SU-DHL-6 (cell line): ENCODE data around the gene CRYBG2.
"Not testable (repeated sequence)": the region's sequence is repeated elsewhere in the genome, so short reads cannot be mapped to it uniquely, and the experiment has no call there.

Experiments used
- H2AFZ ChIP-seq: fragments of 200-600 bp; sonication (generic); 2 replicates; pipeline ENCODE4 v1.6.1; 2014; ENCODE audit warnings: low read depth, mild to moderate bottlenecking, moderate library complexity, mixed read lengths, antibody characterized with exemption, low read length; ENCODE audit not compliant: severe bottlenecking
- H3F3A ChIP-seq: fragments of 200-600 bp; shearing (Covaris generic); 2 replicates; pipeline ENCODE4 v1.6.0; 2016; ENCODE audit warnings: antibody characterized with exemption, mild to moderate bottlenecking; ENCODE audit not compliant: insufficient read depth
- H3K27ac ChIP-seq: fragments of 200-600 bp; sonication (generic); 2 replicates; pipeline ENCODE4 v1.5.1; 2016; ENCODE audit warnings: low read depth, mild to moderate bottlenecking, low read length, moderate library complexity, mixed read lengths
- H3K27me3 ChIP-seq: fragments of 200-600 bp; sonication (generic), shearing (Covaris generic); 2 replicates; pipeline ENCODE4 v1.6.0; 2014; ENCODE audit warnings: mild to moderate bottlenecking, low read length
- H3K36me3 ChIP-seq: fragments of 200-600 bp; sonication (generic); 2 replicates; pipeline ENCODE4 v1.6.1; 2014; ENCODE audit warnings: mild to moderate bottlenecking, low read length, mixed read lengths
- H3K4me2 ChIP-seq: fragments of 300-600, 200-600 bp; shearing (Covaris generic), sonication (generic); 2 replicates; pipeline ENCODE4 v1.6.0; 2014; ENCODE audit warnings: low read length, low read depth, mild to moderate bottlenecking; ENCODE audit not compliant: poor library complexity, severe bottlenecking
- H3K4me3 ChIP-seq: fragments of 200-600 bp; sonication (generic); 2 replicates; pipeline ENCODE4 v1.5.1; 2014; ENCODE audit warnings: antibody characterized with exemption, low read length, mild to moderate bottlenecking, mixed read lengths; ENCODE audit not compliant: insufficient read depth, poor library complexity, severe bottlenecking
- H3K79me2 ChIP-seq: fragments of 200-600 bp; sonication (generic); 2 replicates; pipeline ENCODE4 v1.6.1; 2014; ENCODE audit warnings: mild to moderate bottlenecking, low read length, moderate library complexity; ENCODE audit not compliant: insufficient read depth
- H3K9ac ChIP-seq: fragments of 200-600 bp; sonication (generic); 2 replicates; pipeline ENCODE4 v1.7.0; 2014; ENCODE audit warnings: mild to moderate bottlenecking, low read length
- H3K9me2 ChIP-seq: fragments of 200-600 bp; sonication (generic); replicated peaks from 2 replicates; pipeline ENCODE4 v1.6.1; 2014; ENCODE audit warnings: low read length; ENCODE audit not compliant: insufficient read depth
- H3K9me3 ChIP-seq: fragments of 200-600 bp; sonication (generic); 2 replicates; pipeline ENCODE4 v1.6.1; 2014; ENCODE audit warnings: low read length, mixed read lengths; ENCODE audit not compliant: insufficient read depth
- H4K20me1 ChIP-seq: fragments of 200-600 bp; sonication (generic); 2 replicates; pipeline ENCODE4 v1.6.1; 2014; ENCODE audit warnings: low read depth, mild to moderate bottlenecking, antibody characterized with exemption, low read length, moderate library complexity, mixed read lengths
- CTCF ChIP-seq: fragments of 200-600 bp; sonication (generic); IDR thresholded peaks from one replicate; pipeline ENCODE4 v1.5.1; 2017; ENCODE audit warnings: antibody characterized with exemption, mild to moderate bottlenecking, low read length, moderate library complexity; ENCODE audit not compliant: insufficient read depth, poor library complexity, severe bottlenecking
- EZH2phosphoT487 ChIP-seq: fragments of 200-600 bp; sonication (generic), shearing (Covaris generic); conservative IDR thresholded peaks from 2 replicates; pipeline ENCODE4 v1.6.1; 2018; ENCODE audit warnings: mild to moderate bottlenecking, antibody characterized with exemption, low read length, moderate library complexity, mixed read lengths

CRYBG2 gene

GRCh38 chr1:26373281-26373680 lies 19.4 kb upstream of the CRYBG2 start:
- H3K36me3 ChIP-seq: no peaks in the 10 kb centered on the region
- no peak overlapping the region for H2AFZ ChIP-seq
- H3K9me3 ChIP-seq: no peaks in the 10 kb centered on the region
- H3K4me3 ChIP-seq: no peak overlapping the region
- H3K9me2 ChIP-seq: no peaks in the 10 kb centered on the region
- H3K4me2 ChIP-seq: no peak overlapping the region
- H3K9ac ChIP-seq: no peak overlapping the region
- H4K20me1 ChIP-seq: no peaks in the 10 kb centered on the region
- no peaks in the 10 kb centered on the region for H3K79me2 ChIP-seq
- H3F3A ChIP-seq: no peaks in the 10 kb centered on the region
- no peak for TF ChIP-seq EZH2phosphoT487
- TF ChIP-seq CTCF: no peak
- H3K27ac ChIP-seq: no peak overlapping the region
- no peaks in the 10 kb centered on the region for H3K27me3 ChIP-seq

- not testable (repeated sequence) for H3K27ac ChIP-seq, H3K4me2 ChIP-seq, H2AFZ ChIP-seq, H3F3A ChIP-seq, H3K79me2 ChIP-seq, H3K4me3 ChIP-seq, H4K20me1 ChIP-seq, H3K9me3 ChIP-seq, H3K9me2 ChIP-seq, H3K9ac ChIP-seq, H3K36me3 ChIP-seq, H3K27me3 ChIP-seq
These were observed 18.7 kb upstream of the CRYBG2 start, which contains the start of gene ZNF683 for GRCh38 chr1:26372611-26373010. ZNF683 (minus strand) TSS chr1:26372750; CDS start chr1:26368571, 4,179 bp downstream.

GRCh38 chr1:26372039-26372438 lies 18.1 kb upstream of the CRYBG2 start:
- Histone ChIP-seq H3K9me2 (no peaks in the 10 kb centered on the region), H3K36me3 (no peaks in the 10 kb centered on the region), H3K4me3 (no peak overlapping the region), H3K9me3 (no peaks in the 10 kb centered on the region), H3K9ac (no peak overlapping the region), H3K27me3 (no peaks in the 10 kb centered on the region), H2AFZ (no peak overlapping the region), H3F3A (no peaks in the 10 kb centered on the region), H3K4me2 (no peak overlapping the region), H3K79me2 (no peaks in the 10 kb centered on the region), H3K27ac (no peak overlapping the region), H4K20me1 (no peaks in the 10 kb centered on the region)
- TF ChIP-seq CTCF (no peak), EZH2phosphoT487 (no peak)

- no peak for TF ChIP-seq EZH2phosphoT487
- no peak for TF ChIP-seq CTCF
- Histone ChIP-seq H3F3A (no peaks in the 10 kb centered on the region), H4K20me1 (no peaks in the 10 kb centered on the region), H3K27ac (no peak overlapping the region), H3K9me3 (no peaks in the 10 kb centered on the region), H3K9ac (no peak overlapping the region), H3K79me2 (no peaks in the 10 kb centered on the region), H3K36me3 (no peaks in the 10 kb centered on the region), H3K4me3 (no peak overlapping the region), H2AFZ (no peak overlapping the region), H3K27me3 (no peaks in the 10 kb centered on the region), H3K4me2 (no peak overlapping the region), H3K9me2 (no peaks in the 10 kb centered on the region)
These were observed 16.9 kb upstream of the CRYBG2 start for GRCh38 chr1:26370591-26371382.
